Measurements from ENCODE around the gene PHLDB2. TPM values are rescaled to one million over a fixed set of nuclear protein-coding genes. Genes with fewer than 3 reads are reported as not detected.
A peak's percentile ranks its signal among the peaks of the same experiment; 100 is the strongest.

PHLDB2 gene
- total and polyA plus RNA-seq, 12 donors: 6.2 to 39.6 (median 13.9) TPM

DNA sequence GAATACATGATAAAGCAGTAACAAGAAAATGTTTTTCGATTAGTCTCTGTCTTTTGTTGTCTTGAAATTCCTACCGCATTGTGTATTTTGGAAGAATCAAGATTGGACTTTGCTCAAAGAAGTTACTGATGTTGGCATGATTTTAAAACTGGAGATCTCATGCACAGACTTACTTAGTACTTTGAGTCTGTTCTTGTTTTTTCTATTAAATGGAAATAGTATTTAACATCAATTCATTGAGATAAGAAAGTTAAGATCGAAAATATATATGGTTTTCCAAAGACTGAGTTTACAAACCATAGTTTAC is 122.3 kb downstream of the PHLDB2 start:
- DNase-seq: no peak
- Histone ChIP-seq H3K27me3 (no peaks in the 10 kb centered on the region), H3K36me3 (replicated peaks in 1 of 2) (no peaks in the 10 kb centered on the region), H3K4me3 (no peak overlapping the region), H3K27ac (no peak overlapping the region), H3K9me3 (replicated peaks in 1 of 3) (no peaks in the 10 kb centered on the region), H3K4me1 (replicated peaks in 1 of 2) (peaks cover 6 to 33% of the 10 kb centered on the region in 2 donors)
- 71 to 79% (median 73%) methylated on average over 3 of the region's 3 CpGs for WGBS, 4 donors
- TF ChIP-seq POLR2A (IDR thresholded peaks at IDR 0.05) (no peak), CTCF (IDR thresholded peaks at IDR 0.05) (no peak)
- intact Hi-C loops (cut with DNase I): no loop called here

DNA sequence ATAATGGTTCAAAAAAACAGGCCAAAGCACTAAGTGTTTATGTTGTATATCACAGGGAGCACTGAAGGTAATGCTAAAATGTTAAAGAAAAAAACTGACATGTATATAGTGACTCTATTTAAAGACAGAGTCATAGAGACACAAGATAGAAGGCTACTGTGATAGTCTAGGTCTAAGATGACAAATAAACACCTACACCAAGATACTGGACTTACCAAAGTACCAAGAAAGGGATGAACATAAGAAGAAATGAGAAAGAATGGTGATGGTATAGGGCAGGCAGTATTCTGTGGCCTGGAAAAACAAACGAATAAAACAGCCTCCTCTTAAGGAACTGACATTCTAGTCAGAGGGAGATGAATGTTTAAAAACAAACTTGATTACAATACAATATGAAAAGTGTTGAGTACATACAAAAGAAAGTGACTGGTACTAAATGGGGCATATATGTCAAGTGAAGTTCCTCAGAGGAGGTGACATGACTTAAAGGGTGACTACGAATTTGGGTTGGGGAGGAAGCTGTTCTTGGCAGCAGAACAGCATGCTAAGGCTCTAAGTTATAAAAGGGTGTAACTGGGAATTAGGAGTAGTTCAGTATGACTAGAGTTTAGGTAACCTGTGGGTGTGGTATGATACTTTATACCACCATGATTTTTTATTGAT is 125.7 kb downstream of the PHLDB2 start:
- no peak overlapping the region for H3K4me3 ChIP-seq
- H3K4me1 ChIP-seq (replicated peaks in 1 of 2): peaks cover 3 to 36% of the 10 kb centered on the region in 2 donors
- no peaks in the 10 kb centered on the region for H3K9me3 ChIP-seq (replicated peaks in 1 of 3)
- H3K27ac ChIP-seq: no peak overlapping the region
- no peaks in the 10 kb centered on the region for H3K27me3 ChIP-seq
- DNase-seq: no peak
- TF ChIP-seq CTCF (IDR thresholded peaks at IDR 0.05) (no peak), POLR2A (IDR thresholded peaks at IDR 0.05) (no peak)
- H3K36me3 ChIP-seq (replicated peaks in 1 of 2): peaks cover 0 to 12% of the 10 kb centered on the region in 2 donors
- 52 to 69% (median 55%) methylated on average over 2 of the region's 2 CpGs for WGBS, 4 donors
- intact Hi-C loops (cut with DNase I): no loop called here

GRCh38 chr3:111986800-111987199 is 127.7 kb downstream of the PHLDB2 start:
- TF ChIP-seq POLR2A (IDR thresholded peaks at IDR 0.05) (no peak), CTCF (IDR thresholded peaks at IDR 0.05) (no peak)
- no peak overlapping the region for H3K4me3 ChIP-seq
- peaks cover 0 to 16% of the 10 kb centered on the region in 2 donors for H3K4me1 ChIP-seq (replicated peaks in 1 of 2)
- no peaks in the 10 kb centered on the region for H3K27me3 ChIP-seq
- peaks cover 0 to 12% of the 10 kb centered on the region in 2 donors for H3K36me3 ChIP-seq (replicated peaks in 1 of 2)
- intact Hi-C loops (cut with DNase I): no loop called here
- 65 to 74% (median 69%) methylated on average over 3 of the region's 3 CpGs for WGBS, 4 donors
- H3K9me3 ChIP-seq (replicated peaks in 1 of 3): no peaks in the 10 kb centered on the region
- DNase-seq: no peak
- no peak overlapping the region for H3K27ac ChIP-seq

DNA sequence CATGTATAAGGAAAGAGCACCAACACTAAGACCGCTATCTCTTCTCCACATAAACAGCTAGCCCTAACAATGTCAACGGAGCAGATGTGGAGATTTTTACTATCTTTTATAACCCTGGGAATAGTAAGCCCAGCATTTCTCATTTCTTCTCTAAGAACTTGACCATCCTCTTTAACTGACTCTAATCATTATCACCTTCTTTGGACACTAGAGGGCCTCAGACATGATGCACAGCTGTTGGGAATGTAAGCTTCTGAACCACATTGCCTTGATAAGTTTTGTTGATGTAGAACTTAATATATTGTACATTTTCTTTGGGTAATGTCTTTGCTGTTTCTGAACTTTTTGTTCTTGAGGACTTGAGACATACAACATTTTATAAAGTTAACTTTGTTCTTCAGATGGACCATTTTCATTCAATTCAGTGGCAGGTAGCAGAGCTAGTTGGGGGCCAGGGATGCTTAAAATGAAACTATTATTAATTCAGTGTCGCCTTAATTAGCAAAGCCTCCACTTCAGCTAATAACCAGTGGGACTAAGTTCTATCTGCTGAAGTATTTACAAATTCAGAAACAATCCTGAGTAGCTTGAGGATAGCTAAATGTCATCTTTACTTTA is 130.1 kb downstream of the PHLDB2 start:
- Histone ChIP-seq H3K4me3 (no peak overlapping the region), H3K27ac (no peak overlapping the region), H3K27me3 (no peaks in the 10 kb centered on the region), H3K9me3 (replicated peaks in 1 of 3) (no peaks in the 10 kb centered on the region), H3K4me1 (replicated peaks in 1 of 2) (peaks cover 0 to 6% of the 10 kb centered on the region in 2 donors), H3K36me3 (replicated peaks in 1 of 2) (peaks cover 0 to 12% of the 10 kb centered on the region in 2 donors)
- DNase-seq: peak in 2 of 7 donors; percentile 11 to 31
- peak; percentile 48 to 81 (median 70) for TF ChIP-seq CTCF (IDR thresholded peaks at IDR 0.05)
- no peak for TF ChIP-seq POLR2A (IDR thresholded peaks at IDR 0.05)
- intact Hi-C loops (cut with DNase I): no loop called here
- 53 to 64% (median 54%) methylated on average over 3 of the region's 3 CpGs for WGBS, 4 donors
